ENCODE data around the gene SLIT1.

DNA sequence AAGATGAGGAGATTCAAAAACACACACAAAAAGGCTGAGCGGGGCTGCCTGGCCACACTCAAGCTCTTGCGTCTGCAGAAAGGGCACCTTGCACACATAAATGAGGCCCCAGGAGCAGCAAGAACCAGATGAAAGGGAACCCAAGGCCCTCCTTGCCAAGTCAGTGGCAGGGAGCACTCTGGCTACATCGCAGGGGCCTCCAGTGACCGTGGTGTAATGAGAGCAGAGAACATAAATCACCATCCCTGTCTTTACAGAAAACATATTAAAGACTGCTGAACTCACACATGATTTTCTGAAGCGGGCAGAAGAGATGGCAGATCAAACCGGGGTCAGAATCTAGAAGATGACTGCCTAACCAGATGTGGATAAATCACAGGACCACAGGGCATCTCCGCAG is 80.5 kb downstream of the SLIT1 start:
- TF ChIP-seq, protein P1, sequence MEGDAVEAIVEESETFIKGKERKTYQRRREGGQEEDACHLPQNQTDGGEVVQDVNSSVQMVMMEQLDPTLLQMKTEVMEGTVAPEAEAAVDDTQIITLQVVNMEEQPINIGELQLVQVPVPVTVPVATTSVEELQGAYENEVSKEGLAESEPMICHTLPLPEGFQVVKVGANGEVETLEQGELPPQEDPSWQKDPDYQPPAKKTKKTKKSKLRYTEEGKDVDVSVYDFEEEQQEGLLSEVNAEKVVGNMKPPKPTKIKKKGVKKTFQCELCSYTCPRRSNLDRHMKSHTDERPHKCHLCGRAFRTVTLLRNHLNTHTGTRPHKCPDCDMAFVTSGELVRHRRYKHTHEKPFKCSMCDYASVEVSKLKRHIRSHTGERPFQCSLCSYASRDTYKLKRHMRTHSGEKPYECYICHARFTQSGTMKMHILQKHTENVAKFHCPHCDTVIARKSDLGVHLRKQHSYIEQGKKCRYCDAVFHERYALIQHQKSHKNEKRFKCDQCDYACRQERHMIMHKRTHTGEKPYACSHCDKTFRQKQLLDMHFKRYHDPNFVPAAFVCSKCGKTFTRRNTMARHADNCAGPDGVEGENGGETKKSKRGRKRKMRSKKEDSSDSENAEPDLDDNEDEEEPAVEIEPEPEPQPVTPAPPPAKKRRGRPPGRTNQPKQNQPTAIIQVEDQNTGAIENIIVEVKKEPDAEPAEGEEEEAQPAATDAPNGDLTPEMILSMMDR (IDR thresholded peaks at IDR 0.05), result no peak
- no peak for TF ChIP-seq POLR2A (IDR thresholded peaks at IDR 0.05)
